Measurements from ENCODE around the gene RND3.

Gene RND3, protein sequence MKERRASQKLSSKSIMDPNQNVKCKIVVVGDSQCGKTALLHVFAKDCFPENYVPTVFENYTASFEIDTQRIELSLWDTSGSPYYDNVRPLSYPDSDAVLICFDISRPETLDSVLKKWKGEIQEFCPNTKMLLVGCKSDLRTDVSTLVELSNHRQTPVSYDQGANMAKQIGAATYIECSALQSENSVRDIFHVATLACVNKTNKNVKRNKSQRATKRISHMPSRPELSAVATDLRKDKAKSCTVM

DNA sequence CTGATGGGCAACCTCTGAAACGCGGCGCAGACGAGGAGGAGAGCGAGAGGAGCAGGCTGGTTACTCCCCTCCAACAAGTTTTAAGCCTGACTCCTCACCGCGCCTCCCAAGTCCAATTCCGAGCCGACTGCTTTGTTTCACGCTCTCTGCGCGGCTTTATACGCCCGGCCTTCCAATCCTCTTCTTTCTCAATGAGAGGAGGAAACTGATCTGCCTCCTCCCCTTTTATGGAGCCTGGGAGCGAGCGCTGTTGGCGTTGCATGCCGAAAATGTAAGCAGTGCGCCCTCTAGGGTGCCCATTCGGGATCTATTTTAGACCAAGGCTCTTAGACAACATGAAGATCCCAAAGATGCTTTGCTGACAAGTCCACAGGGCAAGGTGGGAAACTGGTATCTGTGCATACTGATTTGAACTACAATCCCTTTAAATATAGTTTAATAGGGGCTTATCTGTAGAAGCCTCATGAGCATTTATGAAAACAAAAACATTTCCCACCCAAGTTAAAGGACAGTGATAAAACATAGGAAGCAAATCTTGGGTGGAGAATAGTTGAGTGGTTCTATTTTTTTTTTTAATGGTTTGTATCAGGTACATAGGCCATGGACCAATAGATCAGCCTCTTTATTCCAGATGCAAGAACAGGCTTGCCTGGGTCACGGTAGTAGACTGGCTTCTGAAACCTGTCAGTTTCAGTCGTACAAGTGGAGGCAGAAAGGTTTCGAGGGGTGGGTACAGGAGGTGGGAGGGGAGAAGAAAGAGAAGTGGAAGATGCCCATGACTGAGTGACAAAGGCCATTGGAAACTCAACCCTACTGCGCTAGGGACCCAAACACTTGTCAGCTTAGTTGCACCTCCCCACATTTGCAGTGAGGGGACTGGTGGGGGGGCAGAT, at the start of gene RND3:
TSS of gene RND3 (minus strand) at position 131 of the 893 bp plus-strand sequence. CDS start 250 bp downstream, outside the sequence.
- no peak within 1 kb of the TSS for H3K27ac ChIP-seq
- no peak for TF ChIP-seq ZFX (IDR thresholded peaks at IDR 0.05; ENCODE audit: borderline replicate concordance)
- TF ChIP-seq, protein P1, sequence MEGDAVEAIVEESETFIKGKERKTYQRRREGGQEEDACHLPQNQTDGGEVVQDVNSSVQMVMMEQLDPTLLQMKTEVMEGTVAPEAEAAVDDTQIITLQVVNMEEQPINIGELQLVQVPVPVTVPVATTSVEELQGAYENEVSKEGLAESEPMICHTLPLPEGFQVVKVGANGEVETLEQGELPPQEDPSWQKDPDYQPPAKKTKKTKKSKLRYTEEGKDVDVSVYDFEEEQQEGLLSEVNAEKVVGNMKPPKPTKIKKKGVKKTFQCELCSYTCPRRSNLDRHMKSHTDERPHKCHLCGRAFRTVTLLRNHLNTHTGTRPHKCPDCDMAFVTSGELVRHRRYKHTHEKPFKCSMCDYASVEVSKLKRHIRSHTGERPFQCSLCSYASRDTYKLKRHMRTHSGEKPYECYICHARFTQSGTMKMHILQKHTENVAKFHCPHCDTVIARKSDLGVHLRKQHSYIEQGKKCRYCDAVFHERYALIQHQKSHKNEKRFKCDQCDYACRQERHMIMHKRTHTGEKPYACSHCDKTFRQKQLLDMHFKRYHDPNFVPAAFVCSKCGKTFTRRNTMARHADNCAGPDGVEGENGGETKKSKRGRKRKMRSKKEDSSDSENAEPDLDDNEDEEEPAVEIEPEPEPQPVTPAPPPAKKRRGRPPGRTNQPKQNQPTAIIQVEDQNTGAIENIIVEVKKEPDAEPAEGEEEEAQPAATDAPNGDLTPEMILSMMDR (IDR thresholded peaks at IDR 0.05), result peak; percentile 73

DNA sequence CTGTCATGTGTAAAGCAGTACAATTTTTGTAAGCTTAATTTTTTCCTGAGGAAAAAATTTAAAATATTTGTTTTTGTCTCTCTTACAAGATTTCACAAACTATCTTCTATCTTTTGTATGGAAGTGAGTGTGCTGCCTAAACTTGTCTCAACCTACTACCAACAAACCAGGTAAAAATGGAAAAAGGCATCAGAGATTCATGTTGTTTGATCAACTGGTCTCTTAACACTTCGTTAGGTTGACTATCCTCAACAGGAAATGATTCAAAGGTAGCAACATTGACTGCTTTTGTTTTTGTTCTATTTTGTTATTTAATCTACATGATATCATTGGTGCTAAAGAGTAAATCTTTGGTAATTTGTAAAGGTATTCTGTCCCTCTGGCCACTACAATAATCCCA, 47.7 kb upstream of the RND3 start:
- no peak for TF ChIP-seq ZFX (IDR thresholded peaks at IDR 0.05; ENCODE audit: borderline replicate concordance)
- TF ChIP-seq, protein P1 (IDR thresholded peaks at IDR 0.05), result no peak
- no peak overlapping the region for H3K27ac ChIP-seq

DNA sequence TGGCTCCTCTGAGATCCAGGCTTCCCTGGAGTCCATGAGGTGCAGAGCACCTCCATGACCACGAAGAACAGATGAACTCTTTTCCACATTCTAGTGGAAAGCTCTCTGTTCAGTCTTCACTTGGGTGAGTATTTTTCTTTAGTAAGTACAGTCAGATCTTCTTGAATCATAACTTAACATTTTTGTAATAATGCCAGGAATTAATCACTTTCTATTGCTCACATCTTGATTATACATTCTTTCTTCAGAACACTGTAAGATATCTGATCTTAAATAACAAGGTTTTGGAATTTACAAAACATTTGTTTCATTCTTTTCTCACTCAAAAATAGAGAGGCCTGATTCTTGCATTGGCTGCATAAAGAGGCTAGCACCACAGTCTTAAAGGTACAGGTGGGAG, 45.4 kb upstream of the RND3 start:
- no peak overlapping the region for H3K27ac ChIP-seq
- TF ChIP-seq ZFX (IDR thresholded peaks at IDR 0.05; ENCODE audit: borderline replicate concordance), result no peak
- TF ChIP-seq, protein P1 (IDR thresholded peaks at IDR 0.05), result no peak

DNA sequence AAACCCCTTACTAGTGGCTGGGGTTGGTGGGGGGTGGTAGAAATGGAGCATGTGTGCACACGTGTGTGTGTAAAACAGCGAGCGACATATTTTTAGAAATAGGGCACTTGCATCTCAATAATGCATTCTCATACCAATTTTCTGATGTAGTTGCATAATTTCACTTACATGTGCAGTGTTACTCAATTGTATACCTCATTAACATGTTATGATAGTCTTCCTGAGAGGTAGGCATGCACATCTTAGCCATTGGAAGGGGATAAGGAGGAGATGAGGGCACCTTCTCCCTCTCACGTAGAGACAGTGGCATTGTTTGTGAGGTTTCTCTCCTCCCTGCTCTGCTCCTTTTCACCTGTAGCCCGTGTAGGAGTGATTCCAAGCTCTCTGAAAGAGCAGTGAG, 44.6 kb upstream of the RND3 start:
- no peak overlapping the region for H3K27ac ChIP-seq

DNA sequence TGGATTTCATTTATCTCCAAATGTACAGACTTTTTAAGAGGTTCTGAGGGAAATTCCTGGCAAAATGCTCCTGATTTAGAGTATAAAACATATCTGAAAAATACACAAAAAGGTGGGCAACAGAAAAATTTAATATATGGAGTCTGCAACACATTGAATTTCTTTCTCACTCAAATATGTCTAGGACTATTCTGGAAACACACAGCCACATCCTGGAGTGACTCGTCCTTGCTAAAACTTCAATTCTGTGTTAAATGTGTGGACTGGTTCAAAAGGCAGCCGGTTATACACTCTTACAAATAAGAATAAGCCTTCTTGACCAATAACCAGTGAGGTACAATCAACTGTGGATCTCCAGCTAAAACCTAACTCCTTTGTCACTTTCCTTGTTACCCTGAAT, 44.1 kb upstream of the RND3 start:
- H3K27ac ChIP-seq, result no peak overlapping the region
- TF ChIP-seq, protein P1 (IDR thresholded peaks at IDR 0.05), result no peak
- no peak for TF ChIP-seq ZFX (IDR thresholded peaks at IDR 0.05; ENCODE audit: borderline replicate concordance)

More for the DNA sequence above, 44.6 kb upstream of the RND3 start:
- TF ChIP-seq ZFX (IDR thresholded peaks at IDR 0.05; ENCODE audit: borderline replicate concordance), result no peak
- TF ChIP-seq, protein P1 (IDR thresholded peaks at IDR 0.05), result no peak

DNA sequence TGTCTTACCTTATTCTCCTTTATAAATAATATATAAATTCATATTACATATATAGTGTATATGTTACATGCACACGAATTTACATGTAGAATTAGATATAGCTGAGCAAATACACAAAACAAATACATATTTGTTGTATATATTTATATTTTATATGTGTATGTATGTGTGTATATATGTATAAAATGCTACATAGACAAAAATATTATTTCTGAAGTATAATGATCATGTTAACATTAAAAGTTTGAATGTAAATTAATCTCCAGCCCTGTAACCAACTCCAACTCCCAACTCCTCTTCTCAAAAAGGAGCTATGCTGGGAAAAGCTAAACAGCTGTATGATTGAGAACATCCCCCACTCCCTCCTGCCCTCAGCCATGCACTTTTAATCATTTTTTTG, 42.7 kb upstream of the RND3 start:
- TF ChIP-seq, protein P1 (IDR thresholded peaks at IDR 0.05), result no peak
- no peak for TF ChIP-seq ZFX (IDR thresholded peaks at IDR 0.05; ENCODE audit: borderline replicate concordance)
- no peak overlapping the region for H3K27ac ChIP-seq

Data from 22Rv1 (cell line).